Kidney capillary endothelial cell (primary cell): ENCODE measurements around the gene PEX11B.

Experiments
- DNase-seq: peaks from one replicate; pipeline ENCODE4 v3.0.0-alpha.2; 2018; ENCODE audit warnings: low spot score

Gene PEX11B

DNA sequence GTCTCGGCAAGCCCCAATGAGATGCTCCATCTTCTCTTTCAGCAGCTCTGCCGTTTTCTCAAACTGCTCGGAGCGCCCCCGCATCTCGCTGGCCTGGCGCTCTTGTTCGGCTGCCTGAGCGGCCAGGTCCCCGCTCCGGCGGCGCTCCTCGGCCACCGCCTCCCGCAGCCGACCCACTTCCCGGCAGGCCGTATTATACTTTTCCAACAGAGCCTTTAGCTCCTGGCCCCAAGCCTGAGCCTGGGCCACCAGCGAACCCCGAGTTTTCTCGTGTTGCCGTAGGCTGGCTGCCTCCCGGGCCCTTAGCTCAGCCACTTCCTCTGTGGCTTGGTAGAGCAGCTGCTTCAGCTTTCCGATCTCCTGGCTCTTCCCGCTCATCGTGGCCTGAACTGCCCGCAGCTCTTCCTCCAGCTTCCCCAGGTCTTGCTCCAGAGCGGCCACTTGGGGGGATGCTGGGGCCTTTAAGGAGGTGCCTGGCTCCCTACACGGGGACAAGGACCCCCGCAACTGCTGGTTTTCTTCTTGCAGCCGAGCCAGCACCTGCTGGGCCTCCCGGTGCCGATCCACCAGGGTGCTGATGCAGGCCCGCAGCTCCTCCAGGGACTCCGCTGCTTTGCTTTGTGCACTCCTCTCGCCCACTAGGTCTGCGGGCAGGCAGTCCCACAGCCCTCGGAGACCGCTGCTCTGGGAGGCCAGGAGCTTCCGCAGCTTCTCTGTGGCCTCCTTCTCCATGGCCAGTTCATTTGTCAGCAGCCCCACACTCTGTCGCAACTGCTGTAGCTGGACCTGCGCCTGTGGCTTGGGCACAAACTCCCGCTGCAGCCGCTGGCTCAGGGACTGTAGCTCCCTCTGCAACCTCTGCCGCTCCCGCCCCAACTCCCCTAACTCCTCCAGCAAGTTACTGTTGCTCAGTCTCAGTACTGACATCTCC lies 46.3 kb downstream of the PEX11B start:
- DNase-seq: no peak

DNA sequence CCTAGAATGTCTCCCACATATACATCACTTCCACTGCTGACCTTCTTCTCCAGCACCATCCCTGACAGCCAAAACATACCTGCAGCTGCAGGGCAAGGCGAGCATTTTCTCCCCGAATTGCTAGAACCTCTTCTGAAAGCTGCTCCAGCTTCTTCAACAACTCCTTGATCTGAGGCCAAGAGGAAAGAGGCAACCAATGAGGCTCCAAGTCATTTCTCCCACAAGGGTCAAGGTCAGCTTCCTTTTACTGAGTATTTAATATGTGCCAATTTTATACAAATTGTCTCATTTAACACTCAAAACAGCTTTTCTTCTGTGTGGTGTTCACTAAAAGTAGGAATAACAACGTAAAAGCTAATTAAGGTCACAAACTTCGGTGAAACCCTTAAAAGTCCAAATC lies 50.3 kb downstream of the PEX11B start:
- DNase-seq: no peak

DNA sequence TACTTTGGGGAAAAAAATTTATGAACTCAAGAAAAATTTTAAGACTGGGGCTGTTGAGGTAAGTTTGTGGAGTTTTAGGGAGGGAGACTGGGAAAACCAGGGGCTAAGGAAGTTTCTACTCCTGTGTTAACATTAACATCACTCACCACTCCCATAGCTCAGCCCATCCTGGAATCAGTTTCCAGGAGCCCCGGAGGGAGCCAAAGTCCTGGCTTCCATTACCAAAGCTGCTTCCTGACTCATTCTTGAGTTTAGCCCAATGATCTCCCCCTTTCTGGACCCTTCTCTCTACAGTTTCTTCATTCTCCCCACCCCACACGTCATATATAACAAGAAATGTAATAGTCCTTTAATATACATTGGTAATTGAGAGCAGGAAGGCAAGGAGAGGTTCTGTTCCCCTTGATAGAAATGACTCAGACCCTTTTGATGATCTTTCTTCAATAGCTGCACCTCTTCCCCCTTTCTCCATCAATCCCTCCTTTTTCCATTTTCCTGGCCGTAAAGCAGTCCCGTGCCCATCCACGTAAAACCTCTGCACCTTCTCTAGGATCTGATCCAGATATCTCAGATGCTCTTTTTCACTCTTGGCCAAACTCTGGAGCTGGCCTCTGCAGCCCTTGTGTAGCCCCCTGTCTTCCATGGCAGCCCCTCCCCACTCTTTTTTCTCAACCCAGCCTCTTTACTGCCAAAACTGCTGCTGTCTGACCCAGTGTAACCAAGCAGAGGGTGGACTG lies 55.1 kb downstream of the PEX11B start:
- no peak for DNase-seq
